Adrenal gland (tissue), 5 donors: ENCODE results near the gene PTPRC.

ENCODE experiments used
- CTCF ChIP-seq, 6 experiments: fragments of 450-650 bp in 4 of 6; fragments of 200-600 bp in 2 of 6; sonication (generic) in 1 of 6; IDR thresholded peaks; 1 replicate in 5 of 6; 2 replicates in 1 of 6; pipeline versions ENCODE4 v1.5.1 to v1.8.0; 2016 to 2021; ENCODE audit warnings: antibody characterized with exemption in 6 of 6, mild to moderate bottlenecking in 2 of 6, moderate library complexity in 1 of 6
- POLR2A ChIP-seq, 2 donors: fragments of 450-650 bp; IDR thresholded peaks; one replicate each; pipeline ENCODE4 v1.6.1; 2017; ENCODE audit warnings: antibody characterized with exemption in 2 of 2, mild to moderate bottlenecking in 2 of 2, moderate library complexity in 1 of 2
- donor health status: DM: no; HTN: no; CAD: no.

GRCh38 chr1:198755715-198756114 is 116.9 kb downstream of the PTPRC start:
- TF ChIP-seq CTCF (IDR thresholded peaks at IDR 0.05), result no peak
- TF ChIP-seq POLR2A (IDR thresholded peaks at IDR 0.05), result no peak
